ENCODE measurements around the gene FGF14.
"Not testable (repeated sequence)": the region's sequence is repeated elsewhere in the genome, so short reads cannot be mapped to it uniquely, and the experiment has no call there.

Gene FGF14

DNA sequence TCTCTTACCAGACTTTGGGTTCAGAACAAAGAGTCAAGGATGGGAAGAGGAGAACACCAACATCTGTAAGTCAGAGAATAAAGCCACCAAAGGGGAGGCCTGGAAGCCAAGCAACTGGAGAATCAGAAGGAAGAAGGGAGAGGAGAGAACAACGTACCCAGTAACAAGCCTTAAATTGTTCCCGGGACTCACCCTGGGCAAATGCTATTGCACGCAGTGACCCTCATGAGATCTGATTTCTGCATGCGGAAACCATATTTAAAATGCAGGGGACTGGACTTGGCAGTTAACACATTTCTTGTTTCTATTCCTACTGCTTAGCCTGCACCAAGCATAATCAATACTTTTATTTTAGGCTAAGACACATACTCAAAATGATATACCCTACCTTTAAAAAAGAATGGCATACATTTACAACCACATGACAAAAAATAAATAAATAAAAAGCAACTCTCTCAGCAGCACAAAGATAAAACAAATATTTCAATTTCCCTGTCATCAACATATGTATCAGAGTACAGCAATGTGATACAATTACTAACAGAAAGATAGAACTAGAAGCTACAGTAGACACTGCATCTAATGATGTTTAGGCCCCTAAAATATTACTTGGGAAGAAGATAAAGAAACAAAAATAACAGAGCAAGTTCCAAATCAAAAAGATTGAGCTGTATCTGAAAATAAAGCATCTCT is 534.8 kb downstream of the FGF14 start:
- Histone ChIP-seq H3K27ac (ENCODE audit: low read length) (no peak overlapping the region), H3K27me3 (ENCODE audit: insufficient read depth, low read length) (no peaks in the 10 kb centered on the region), H3K9me3 (ENCODE audit: insufficient read depth, low read depth, low read length) (no peaks in the 10 kb centered on the region), H3K9ac (ENCODE audit: low read depth, low read length) (no peak overlapping the region), H3K4me1 (ENCODE audit: insufficient read depth, low read length) (peaks cover 18% of the 10 kb centered on the region; the same call in 1 of the 2 replicates), H3K4me3 (ENCODE audit: low read length) (no peak overlapping the region), H3K36me3 (ENCODE audit: insufficient read depth, low read depth, low read length) (no peaks in the 10 kb centered on the region)

DNA sequence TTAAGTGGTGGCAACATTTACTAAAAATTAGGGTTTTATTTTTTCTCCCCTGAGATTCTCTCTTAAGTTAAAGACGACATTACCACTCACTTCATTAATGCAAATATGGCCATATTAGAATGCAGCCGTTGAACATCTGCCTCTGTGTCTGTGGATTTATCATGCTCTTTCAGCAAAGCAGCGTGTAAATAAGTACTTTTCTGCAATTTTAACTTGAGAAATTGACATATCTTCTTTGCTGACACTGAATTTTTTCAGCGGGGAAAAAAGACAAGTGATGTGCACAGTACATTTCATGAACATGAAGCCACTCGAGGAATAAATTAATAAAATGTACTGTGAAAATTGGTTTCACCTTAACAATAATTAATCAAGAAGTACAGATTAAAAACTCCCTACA is 543.0 kb downstream of the FGF14 start:
- Histone ChIP-seq H3K27ac (ENCODE audit: low read length) (no peak overlapping the region), H3K9me3 (ENCODE audit: insufficient read depth, low read depth, low read length) (no peaks in the 10 kb centered on the region), H3K27me3 (ENCODE audit: insufficient read depth, low read length) (no peaks in the 10 kb centered on the region), H3K9ac (ENCODE audit: low read depth, low read length) (no peak overlapping the region), H3K4me3 (ENCODE audit: low read length) (no peak overlapping the region), H3K36me3 (ENCODE audit: insufficient read depth, low read depth, low read length) (no peaks in the 10 kb centered on the region), H3K4me1 (ENCODE audit: insufficient read depth, low read length) (no peaks in the 10 kb centered on the region)

DNA sequence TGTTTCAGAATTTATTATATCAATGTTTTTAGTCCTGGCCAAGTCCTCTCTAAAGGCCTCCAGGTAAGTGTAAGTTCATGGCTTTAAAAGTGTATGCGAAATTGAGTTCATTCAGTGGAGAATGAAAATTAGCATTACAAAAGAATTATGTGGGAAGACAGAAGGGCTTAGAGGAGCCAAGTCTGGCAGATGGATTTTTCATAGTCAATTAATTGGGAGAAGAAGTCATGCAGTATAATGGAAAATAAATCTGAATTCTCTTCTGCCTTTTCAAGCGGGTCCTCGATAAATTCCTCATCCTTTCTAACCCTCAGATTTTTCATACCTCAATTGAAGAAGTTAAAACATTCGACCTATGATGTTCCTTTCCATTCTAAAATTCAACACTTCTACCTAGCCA is 555.1 kb downstream of the FGF14 start:
- H3K4me3 ChIP-seq (ENCODE audit: low read length), result no peak overlapping the region
- H3K4me1 ChIP-seq (ENCODE audit: insufficient read depth, low read length), result peaks cover 14% of the 10 kb centered on the region
- H3K9ac ChIP-seq (ENCODE audit: low read depth, low read length), result no peak overlapping the region
- H3K36me3 ChIP-seq (ENCODE audit: insufficient read depth, low read depth, low read length), result no peaks in the 10 kb centered on the region
- H3K9me3 ChIP-seq (ENCODE audit: insufficient read depth, low read depth, low read length), result no peaks in the 10 kb centered on the region
- H3K27ac ChIP-seq (ENCODE audit: low read length), result no peak overlapping the region
- H3K27me3 ChIP-seq (ENCODE audit: insufficient read depth, low read length), result no peaks in the 10 kb centered on the region

DNA sequence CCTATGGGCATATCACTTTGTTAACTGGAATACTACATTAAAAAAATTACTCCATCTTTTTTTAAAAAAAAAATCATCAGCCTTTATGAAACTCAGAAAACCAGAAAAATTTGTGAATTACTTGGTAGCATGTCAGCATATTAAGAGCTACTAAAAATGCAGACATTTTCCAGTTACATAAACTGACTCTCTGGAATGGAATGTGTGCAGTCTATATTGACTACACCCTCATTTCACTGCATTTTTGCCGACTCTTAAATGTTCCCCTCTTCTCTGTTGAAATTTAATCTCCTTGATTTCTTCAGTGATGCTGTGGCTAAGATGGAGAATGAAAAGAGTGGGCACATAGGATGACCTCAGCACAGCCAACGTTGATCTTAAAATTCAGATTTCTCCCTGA is 555.6 kb downstream of the FGF14 start:
- Histone ChIP-seq H3K4me3 (ENCODE audit: low read length) (no peak overlapping the region), H3K27ac (ENCODE audit: low read length) (no peak overlapping the region), H3K36me3 (ENCODE audit: insufficient read depth, low read depth, low read length) (no peaks in the 10 kb centered on the region), H3K9me3 (ENCODE audit: insufficient read depth, low read depth, low read length) (no peaks in the 10 kb centered on the region), H3K27me3 (ENCODE audit: insufficient read depth, low read length) (no peaks in the 10 kb centered on the region), H3K9ac (ENCODE audit: low read depth, low read length) (no peak overlapping the region), H3K4me1 (ENCODE audit: insufficient read depth, low read length) (peaks cover 18% of the 10 kb centered on the region)

DNA sequence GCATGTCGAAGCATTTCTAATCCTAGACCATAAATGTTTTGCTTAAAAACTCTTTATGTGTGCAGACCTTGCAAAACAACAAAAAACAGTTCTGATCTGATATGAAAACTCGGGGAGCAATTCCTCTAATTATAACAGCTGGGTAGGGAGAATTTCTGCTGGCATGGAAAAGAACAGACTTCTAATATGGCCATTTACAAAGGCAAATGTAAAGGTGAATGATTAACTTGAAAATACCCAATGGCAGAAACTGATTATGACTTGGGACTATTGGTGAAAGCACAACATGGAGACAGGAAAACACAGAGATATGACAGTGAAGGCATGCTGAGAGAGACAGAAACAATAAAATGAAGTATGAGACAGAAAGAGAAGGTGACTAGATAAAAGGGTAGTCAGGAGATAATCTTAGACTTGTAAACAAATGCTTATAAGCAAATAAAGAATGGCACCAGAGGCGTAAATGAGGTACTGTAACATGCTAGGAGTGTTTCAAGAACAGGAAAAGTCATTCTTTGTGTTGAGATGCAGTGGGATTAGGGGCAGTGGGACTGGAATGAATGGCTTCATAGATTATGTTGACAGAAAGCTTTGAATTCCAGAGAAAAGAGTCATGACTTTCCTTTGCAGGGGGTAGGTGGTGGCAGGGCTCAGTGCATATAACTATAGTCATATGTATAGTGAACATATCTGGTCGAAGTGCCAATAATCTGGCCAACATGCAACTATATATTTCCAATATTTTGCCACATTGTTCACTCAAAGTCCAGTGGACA is 556.4 kb downstream of the FGF14 start:
- no peak overlapping the region for H3K9ac ChIP-seq (ENCODE audit: low read depth, low read length)

DNA sequence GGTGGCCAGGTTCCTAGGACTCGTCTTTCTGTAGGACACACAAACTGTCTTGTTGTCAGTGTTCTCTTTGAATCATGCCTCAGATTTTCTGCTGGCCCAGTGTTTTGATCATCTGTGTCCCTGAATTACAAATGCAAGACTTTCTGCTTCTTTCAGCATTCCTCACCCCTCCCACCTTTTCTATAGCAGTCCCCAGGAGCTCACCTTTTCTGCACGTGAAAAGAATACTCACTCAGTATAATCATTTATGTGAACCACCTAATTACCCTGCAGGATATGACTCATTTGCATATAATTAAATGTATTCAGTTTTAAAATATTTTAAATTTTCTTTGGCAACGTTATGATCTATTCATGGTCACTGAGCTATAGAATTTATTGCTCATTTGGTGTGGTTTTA is 560.1 kb downstream of the FGF14 start:
- Histone ChIP-seq H3K27me3 (ENCODE audit: insufficient read depth, low read length) (no peaks in the 10 kb centered on the region), H3K36me3 (ENCODE audit: insufficient read depth, low read depth, low read length) (no peaks in the 10 kb centered on the region), H3K9ac (ENCODE audit: low read depth, low read length) (no peak overlapping the region), H3K4me1 (ENCODE audit: insufficient read depth, low read length) (peaks cover 17% of the 10 kb centered on the region), H3K9me3 (ENCODE audit: insufficient read depth, low read depth, low read length) (no peaks in the 10 kb centered on the region), H3K4me3 (ENCODE audit: low read length) (no peak overlapping the region), H3K27ac (ENCODE audit: low read length) (no peak overlapping the region)

More for the DNA sequence above, 556.4 kb downstream of the FGF14 start:
- Histone ChIP-seq H3K9me3 (ENCODE audit: insufficient read depth, low read depth, low read length) (no peaks in the 10 kb centered on the region), H3K27ac (ENCODE audit: low read length) (no peak overlapping the region), H3K27me3 (ENCODE audit: insufficient read depth, low read length) (no peaks in the 10 kb centered on the region), H3K36me3 (ENCODE audit: insufficient read depth, low read depth, low read length) (no peaks in the 10 kb centered on the region), H3K4me1 (ENCODE audit: insufficient read depth, low read length) (peaks cover 20% of the 10 kb centered on the region), H3K4me3 (ENCODE audit: low read length) (no peak overlapping the region)

DNA sequence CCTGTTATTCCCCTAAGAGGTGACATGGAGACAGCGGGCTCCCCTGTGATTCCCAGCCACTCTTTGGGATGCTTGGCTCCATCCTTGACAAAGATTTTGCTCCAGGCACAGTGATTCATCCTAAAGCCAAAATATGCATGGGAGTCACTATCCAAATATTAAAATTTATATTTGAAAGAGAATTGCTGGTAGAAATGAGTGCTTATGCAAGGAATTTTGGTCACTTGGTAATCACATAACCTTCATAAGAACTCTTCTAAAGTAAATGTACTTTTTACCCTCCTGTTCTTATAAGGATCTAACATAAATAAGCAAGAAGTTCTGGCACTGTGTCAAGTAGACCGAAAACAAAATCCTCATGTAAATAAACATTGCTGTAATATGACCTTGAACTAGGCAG is 563.5 kb downstream of the FGF14 start:
- Histone ChIP-seq H3K9me3 (ENCODE audit: insufficient read depth, low read depth, low read length) (no peaks in the 10 kb centered on the region), H3K36me3 (ENCODE audit: insufficient read depth, low read depth, low read length) (no peaks in the 10 kb centered on the region), H3K4me1 (ENCODE audit: insufficient read depth, low read length) (peaks cover 13% of the 10 kb centered on the region; the same call in 1 of the 2 replicates), H3K4me3 (ENCODE audit: low read length) (no peak overlapping the region), H3K27me3 (ENCODE audit: insufficient read depth, low read length) (no peaks in the 10 kb centered on the region), H3K9ac (ENCODE audit: low read depth, low read length) (no peak overlapping the region), H3K27ac (ENCODE audit: low read length) (no peak overlapping the region)

DNA sequence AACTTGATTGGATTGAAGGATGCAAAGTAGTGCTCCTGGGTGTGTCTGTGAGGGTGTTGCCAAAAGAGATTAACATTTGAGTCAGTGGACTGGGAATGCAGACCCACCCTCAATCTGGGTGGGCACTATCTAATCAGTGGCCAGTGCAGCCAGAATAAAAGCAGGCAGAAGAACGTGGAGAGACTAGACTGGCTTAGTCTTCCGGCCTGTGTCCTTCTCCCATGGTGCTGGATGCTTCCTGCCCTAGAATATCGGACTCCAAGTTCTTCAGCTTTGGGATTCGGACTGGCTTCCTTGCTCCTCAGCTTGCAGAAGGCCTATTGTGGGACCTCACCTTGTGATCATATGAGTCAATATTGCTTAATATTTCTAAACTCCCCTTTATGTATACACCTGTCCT is 564.1 kb downstream of the FGF14 start:
- H3K9ac ChIP-seq (ENCODE audit: low read depth, low read length); H3K27me3 ChIP-seq (ENCODE audit: insufficient read depth, low read length); H3K9me3 ChIP-seq (ENCODE audit: insufficient read depth, low read depth, low read length); H3K36me3 ChIP-seq (ENCODE audit: insufficient read depth, low read depth, low read length); H3K27ac ChIP-seq (ENCODE audit: low read length); H3K4me3 ChIP-seq (ENCODE audit: low read length): not testable (repeated sequence)
- H3K4me1 ChIP-seq (ENCODE audit: insufficient read depth, low read length), result peaks cover 13% of the 10 kb centered on the region; the same call in 1 of the 2 replicates

DNA sequence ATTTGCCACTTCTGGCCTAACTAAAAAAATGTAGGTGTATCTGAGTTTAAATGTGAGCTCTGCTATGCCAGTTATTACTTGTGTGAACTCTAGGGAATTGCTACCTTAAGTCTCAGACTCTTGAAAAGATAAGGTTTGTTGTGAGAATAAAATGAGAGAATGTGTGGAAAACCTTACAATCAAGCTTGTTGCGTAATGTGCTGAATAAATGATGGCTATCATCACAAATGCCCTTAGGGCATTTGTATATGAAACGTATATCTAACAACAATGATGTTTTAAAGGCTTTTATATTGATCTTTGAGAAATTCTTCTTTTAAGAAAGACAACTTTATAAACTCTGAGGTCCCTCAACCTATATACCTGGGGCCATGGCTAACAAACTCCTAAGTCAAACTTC is 564.6 kb downstream of the FGF14 start:
- H3K9me3 ChIP-seq (ENCODE audit: insufficient read depth, low read depth, low read length), result no peaks in the 10 kb centered on the region
- H3K4me1 ChIP-seq (ENCODE audit: insufficient read depth, low read length), result peaks cover 11% of the 10 kb centered on the region; the same call in 1 of the 2 replicates
- H3K9ac ChIP-seq (ENCODE audit: low read depth, low read length), result no peak overlapping the region
- H3K4me3 ChIP-seq (ENCODE audit: low read length), result no peak overlapping the region
- H3K36me3 ChIP-seq (ENCODE audit: insufficient read depth, low read depth, low read length), result no peaks in the 10 kb centered on the region
- H3K27me3 ChIP-seq (ENCODE audit: insufficient read depth, low read length), result no peaks in the 10 kb centered on the region
- H3K27ac ChIP-seq (ENCODE audit: low read length), result no peak overlapping the region

DNA sequence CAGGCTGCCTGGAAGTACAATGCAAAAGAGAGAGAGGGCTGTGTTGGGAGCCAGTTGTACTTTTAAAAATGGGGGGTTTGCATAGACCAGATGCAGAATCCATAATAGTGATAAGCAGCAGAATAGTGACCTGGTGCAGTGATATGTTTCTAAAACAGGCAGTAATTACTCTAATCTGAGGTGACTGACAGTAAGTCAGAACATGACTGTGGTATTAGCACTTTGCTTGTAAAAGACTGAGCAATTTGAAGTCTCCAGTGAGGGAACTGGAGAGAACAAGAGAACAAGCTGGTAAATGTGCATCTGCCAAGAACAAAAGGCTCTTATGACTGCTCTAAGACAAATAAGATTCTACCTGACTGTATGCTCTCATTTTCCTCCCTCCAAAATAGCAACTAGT is 565.9 kb downstream of the FGF14 start:
- H3K4me3 ChIP-seq (ENCODE audit: low read length), result no peak overlapping the region
- no peaks in the 10 kb centered on the region for H3K9me3 ChIP-seq (ENCODE audit: insufficient read depth, low read depth, low read length)
- no peak overlapping the region for H3K9ac ChIP-seq (ENCODE audit: low read depth, low read length)
- H3K36me3 ChIP-seq (ENCODE audit: insufficient read depth, low read depth, low read length), result no peaks in the 10 kb centered on the region
- no peaks in the 10 kb centered on the region for H3K4me1 ChIP-seq (ENCODE audit: insufficient read depth, low read length)
- no peaks in the 10 kb centered on the region for H3K27me3 ChIP-seq (ENCODE audit: insufficient read depth, low read length)
- no peak overlapping the region for H3K27ac ChIP-seq (ENCODE audit: low read length)

DNA sequence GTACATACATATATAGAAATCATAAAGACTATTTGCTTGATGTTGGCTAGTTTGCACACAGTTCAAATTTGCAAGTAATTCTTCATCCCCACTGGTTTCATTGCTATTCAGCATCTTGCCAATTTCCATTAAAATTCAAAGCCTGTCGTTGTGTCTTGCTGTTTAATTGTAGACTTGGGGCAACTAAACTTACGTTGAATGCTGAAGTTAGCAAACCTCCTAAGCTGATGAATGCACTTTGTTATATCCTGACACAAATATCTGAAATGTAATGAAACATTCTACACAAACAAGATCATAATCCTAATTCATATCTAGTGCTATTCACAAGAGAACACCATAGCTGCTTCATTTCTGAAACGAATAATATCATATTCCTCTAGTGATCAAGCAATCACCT is 568.2 kb downstream of the FGF14 start:
- Histone ChIP-seq H3K36me3 (ENCODE audit: insufficient read depth, low read depth, low read length) (no peaks in the 10 kb centered on the region), H3K4me3 (ENCODE audit: low read length) (no peak overlapping the region), H3K9ac (ENCODE audit: low read depth, low read length) (no peak overlapping the region), H3K9me3 (ENCODE audit: insufficient read depth, low read depth, low read length) (0 out of 2 replicates have a peak, but pooled peaks cover 3% of the 10 kb centered on the region), H3K27me3 (ENCODE audit: insufficient read depth, low read length) (no peaks in the 10 kb centered on the region), H3K27ac (ENCODE audit: low read length) (no peak overlapping the region), H3K4me1 (ENCODE audit: insufficient read depth, low read length) (no peaks in the 10 kb centered on the region)

DNA sequence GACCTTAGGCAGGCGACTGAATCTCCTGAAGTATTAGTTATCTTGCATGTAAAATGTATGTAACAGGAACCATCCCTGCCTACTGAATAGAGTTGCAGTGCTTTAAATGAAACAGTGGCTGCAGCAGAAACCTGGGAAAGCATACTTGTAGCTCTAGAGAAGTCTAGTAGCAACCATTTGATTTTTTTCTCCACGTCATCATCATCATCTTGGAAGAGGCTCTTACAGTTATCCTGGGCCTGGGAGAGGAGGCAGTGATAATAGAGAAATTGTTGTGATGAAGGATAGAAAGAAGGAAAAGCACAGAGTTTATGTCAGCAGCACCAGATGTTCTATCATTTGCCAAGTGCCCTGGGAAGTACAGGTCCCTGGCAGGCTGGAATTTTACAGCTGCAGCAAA is 571.8 kb downstream of the FGF14 start:
- no peak overlapping the region for H3K4me3 ChIP-seq (ENCODE audit: low read length)
- no peaks in the 10 kb centered on the region for H3K4me1 ChIP-seq (ENCODE audit: insufficient read depth, low read length)
- no peaks in the 10 kb centered on the region for H3K27me3 ChIP-seq (ENCODE audit: insufficient read depth, low read length)
- no peak overlapping the region for H3K9ac ChIP-seq (ENCODE audit: low read depth, low read length)
- H3K36me3 ChIP-seq (ENCODE audit: insufficient read depth, low read depth, low read length), result no peaks in the 10 kb centered on the region
- no peak overlapping the region for H3K27ac ChIP-seq (ENCODE audit: low read length)
- H3K9me3 ChIP-seq (ENCODE audit: insufficient read depth, low read depth, low read length), result 0 out of 2 replicates have a peak, but pooled peaks cover 3% of the 10 kb centered on the region
